ENCODE data around the gene XYLT2.
"Not testable (repeated sequence)": the region's sequence is repeated elsewhere in the genome, so short reads cannot be mapped to it uniquely, and the experiment has no call there.

Gene XYLT2

DNA sequence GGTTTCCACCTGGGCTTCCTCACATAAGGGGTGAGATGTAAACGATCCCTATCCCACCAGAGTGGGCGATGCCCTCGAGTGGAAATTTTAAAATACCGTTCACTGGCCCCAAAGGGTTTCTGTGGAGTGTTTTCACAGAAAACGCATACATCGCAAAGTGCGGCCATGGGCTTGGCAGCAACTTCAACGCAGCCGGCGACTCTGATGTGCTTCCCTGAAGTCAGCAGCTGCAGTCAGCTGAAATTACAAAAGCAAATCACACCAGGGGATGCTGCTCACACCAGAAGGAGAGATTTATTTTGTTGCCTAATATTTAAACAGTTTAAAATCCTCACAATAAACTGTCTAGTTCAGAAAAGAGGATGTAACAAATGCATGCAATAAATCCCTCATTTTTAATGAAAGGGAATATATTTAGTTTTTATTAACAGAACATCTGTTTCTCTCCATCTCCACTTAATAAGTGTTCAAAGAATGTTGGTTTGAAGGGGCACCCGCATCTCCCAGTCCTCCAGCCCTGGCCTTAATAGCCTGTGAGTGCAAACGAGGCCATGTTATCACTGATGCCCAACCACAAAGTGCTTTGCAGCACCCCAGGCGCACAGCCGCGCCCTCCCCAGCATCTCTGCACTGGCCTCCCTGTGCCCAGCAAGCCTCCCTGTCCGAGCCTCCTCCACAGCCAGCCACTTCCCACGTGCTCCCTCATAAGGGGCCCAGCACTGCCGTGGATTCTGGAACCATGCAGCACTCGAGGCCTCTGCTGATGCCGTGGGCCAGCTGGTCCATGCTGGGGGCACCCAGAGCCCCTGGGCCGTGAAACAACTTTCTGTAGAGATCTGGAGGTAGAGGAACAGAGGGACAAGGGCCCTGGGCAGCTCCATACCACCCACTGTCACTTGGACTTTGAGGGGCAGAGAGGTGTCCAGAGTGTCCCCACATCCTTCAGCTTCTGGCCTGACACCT lies 17.3 kb upstream of the XYLT2 start:
- peaks cover 5% of the 10 kb centered on the region for H3K4me1 ChIP-seq (ENCODE audit: insufficient read depth, low read length)
- H3K27me3 ChIP-seq (ENCODE audit: insufficient read depth, low read length): peaks cover 10% of the 10 kb centered on the region
- H2AFZ ChIP-seq (ENCODE audit: low read depth, low read length): no peak overlapping the region
- H3K36me3 ChIP-seq (ENCODE audit: insufficient read depth, low read length): no peaks in the 10 kb centered on the region
- no peaks in the 10 kb centered on the region for H3K9me3 ChIP-seq (ENCODE audit: low read length)
- H3K4me3 ChIP-seq (ENCODE audit: low read length): no peak overlapping the region

DNA sequence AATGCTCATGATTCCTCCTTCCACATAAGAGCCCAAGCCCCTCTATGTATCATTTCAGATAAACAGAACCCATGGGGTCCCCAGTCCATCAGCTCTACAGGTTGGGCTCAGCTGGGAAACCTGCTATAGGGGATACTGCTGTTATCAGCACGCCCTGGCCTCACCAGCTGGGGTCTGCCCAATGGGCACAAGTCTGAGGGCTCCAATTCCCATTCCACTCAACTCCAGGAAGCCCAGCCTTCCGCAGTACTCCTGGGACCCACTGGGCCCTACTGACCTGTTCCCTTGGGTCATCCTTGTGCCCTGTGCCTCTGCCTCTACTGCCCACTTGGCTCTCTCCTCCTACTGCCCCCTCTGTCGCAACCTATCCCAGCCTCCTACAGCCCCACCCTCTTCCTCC lies 16.2 kb upstream of the XYLT2 start:
- H2AFZ ChIP-seq (ENCODE audit: low read depth, low read length): no peak overlapping the region
- no peaks in the 10 kb centered on the region for H3K9me3 ChIP-seq (ENCODE audit: low read length)
- peaks cover 5% of the 10 kb centered on the region for H3K4me1 ChIP-seq (ENCODE audit: insufficient read depth, low read length)
- peaks cover 7% of the 10 kb centered on the region for H3K27me3 ChIP-seq (ENCODE audit: insufficient read depth, low read length)
- H3K4me3 ChIP-seq (ENCODE audit: low read length): no peak overlapping the region
- no peaks in the 10 kb centered on the region for H3K36me3 ChIP-seq (ENCODE audit: insufficient read depth, low read length)

DNA sequence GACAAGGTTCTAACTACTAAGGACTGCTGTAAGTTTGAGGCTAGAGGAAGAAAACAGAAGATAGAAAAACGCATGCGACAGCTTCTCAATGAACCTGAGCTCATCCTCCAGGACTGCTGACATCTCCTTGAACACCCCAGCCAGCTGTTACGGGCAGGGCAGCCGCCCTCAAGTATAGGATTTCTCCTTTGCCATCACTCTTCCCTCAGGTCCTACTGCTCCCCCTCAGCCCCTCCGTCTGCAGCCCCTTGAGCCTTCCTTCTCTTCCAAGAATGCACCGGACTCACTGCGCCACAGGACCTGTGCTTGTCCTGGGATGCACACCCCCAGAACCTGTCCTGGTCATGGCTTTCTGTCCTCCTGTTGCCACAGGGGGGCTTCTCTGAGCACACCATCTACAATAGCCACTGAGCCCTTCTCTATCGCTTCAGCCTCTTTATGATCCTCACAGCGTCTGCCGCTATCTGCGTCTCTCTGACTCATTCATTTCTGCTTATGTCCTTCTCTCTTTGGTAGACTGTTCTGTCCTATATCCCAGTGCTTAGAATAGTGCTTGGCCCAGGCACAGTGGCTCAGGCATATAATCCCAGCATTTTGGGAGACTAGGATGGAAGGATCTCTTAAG lies 15.7 kb upstream of the XYLT2 start:
- peaks cover 5% of the 10 kb centered on the region for H3K4me1 ChIP-seq (ENCODE audit: insufficient read depth, low read length)
- peaks cover 7% of the 10 kb centered on the region for H3K27me3 ChIP-seq (ENCODE audit: insufficient read depth, low read length)
- H3K36me3 ChIP-seq (ENCODE audit: insufficient read depth, low read length): no peaks in the 10 kb centered on the region
- H2AFZ ChIP-seq (ENCODE audit: low read depth, low read length): no peak overlapping the region
- no peak overlapping the region for H3K4me3 ChIP-seq (ENCODE audit: low read length)
- H3K9me3 ChIP-seq (ENCODE audit: low read length): no peaks in the 10 kb centered on the region

DNA sequence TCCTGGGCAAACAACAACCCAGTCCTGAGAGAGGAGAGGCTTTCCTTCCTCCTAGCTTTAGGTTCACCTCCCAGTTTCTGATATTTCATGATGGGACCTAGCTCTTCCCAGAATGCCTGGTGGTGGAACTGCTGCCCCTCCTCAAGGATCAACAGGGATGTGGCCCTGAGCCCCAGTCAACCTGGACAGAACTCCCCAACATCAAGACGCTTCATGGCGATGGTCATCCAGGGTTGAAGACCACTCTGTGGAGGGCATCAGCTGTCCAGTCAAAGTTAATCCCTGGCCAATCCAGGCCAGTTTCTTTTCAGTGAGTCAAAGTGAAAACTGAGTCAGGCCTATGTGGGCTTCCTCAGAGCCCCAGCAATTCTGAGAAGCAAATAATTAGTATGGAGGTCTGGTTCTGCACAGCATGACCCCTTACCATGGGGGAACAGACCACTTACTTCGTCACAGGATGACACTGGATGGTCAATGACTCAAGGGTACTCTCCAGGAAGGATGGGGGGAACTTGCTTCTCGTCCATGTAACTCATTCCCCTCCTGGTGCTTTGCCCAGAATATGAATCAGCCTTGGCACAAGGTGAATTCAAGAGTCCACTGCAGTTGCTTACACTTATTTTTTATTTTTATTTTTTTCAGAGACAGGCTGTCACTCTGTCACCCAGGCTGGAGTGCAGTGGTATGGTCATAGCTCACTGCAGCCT lies 14.7 kb upstream of the XYLT2 start:
- H3K36me3 ChIP-seq (ENCODE audit: insufficient read depth, low read length): no peaks in the 10 kb centered on the region
- H2AFZ ChIP-seq (ENCODE audit: low read depth, low read length): no peak overlapping the region
- H3K4me3 ChIP-seq (ENCODE audit: low read length): no peak overlapping the region
- peaks cover 5% of the 10 kb centered on the region for H3K4me1 ChIP-seq (ENCODE audit: insufficient read depth, low read length)
- peaks cover 7% of the 10 kb centered on the region for H3K27me3 ChIP-seq (ENCODE audit: insufficient read depth, low read length)
- no peaks in the 10 kb centered on the region for H3K9me3 ChIP-seq (ENCODE audit: low read length)

DNA sequence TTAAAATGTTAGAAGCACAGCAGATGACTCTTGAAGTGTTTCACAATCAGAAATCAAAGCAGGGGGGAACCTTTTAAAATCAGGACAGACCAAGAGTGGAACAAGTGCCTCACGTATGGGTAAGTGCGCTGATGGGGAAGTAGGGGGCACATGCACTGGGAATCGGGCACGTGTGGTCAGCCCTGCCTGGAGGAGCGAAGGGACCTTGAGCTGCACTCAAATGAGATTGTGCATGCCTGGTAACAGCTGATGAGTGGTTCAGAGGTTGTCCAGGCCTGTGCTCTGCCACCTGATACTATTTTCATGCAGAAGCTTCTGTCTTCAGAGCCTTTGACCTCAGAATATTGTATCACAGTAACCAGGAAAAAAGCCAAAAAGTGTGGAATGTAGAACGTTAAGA lies 13.7 kb upstream of the XYLT2 start:
- H3K4me1 ChIP-seq (ENCODE audit: insufficient read depth, low read length): peaks cover 5% of the 10 kb centered on the region
- no peak overlapping the region for H2AFZ ChIP-seq (ENCODE audit: low read depth, low read length)
- no peaks in the 10 kb centered on the region for H3K36me3 ChIP-seq (ENCODE audit: insufficient read depth, low read length)
- no peaks in the 10 kb centered on the region for H3K9me3 ChIP-seq (ENCODE audit: low read length)
- H3K27me3 ChIP-seq (ENCODE audit: insufficient read depth, low read length): peaks cover 7% of the 10 kb centered on the region
- no peak overlapping the region for H3K4me3 ChIP-seq (ENCODE audit: low read length)

DNA sequence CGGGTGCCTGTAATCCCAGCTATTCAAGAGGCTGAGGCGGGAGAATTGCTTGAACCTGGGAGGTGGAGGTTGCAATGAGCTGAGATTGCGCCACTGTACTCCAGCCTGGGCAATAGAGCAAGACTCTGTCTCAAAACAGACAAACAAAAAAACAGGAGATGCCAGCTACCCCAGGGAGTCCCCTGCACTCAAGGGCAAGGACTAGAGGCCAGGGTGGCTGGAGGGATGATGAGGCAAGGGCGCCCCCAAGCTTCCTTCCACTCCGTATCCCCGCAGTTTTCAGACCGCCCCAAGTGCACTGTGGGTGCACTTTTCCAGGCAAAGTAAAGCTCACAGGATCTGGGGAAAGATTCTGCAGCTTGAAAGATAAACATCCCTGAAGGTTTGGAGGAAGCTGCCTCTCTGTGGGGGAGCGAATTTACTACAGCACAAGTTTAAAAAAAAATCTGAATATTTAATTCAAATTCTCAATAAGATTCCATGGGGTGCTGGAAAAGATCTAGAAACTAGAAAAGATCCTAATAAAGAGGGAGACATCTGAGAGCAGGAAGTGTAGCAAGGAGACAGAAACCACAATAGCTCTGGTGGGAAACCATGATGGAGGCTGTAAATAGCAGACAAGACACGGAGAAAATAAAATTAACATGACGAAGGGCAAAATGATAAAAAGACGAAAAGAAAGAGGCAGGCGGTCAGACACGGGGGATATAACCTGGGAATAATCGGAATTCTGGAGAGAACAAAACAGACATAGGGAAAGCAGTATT lies 12.5 kb upstream of the XYLT2 start:
- not testable (repeated sequence) for H3K27me3 ChIP-seq (ENCODE audit: insufficient read depth, low read length); H3K4me3 ChIP-seq (ENCODE audit: low read length); H3K36me3 ChIP-seq (ENCODE audit: insufficient read depth, low read length); H3K4me1 ChIP-seq (ENCODE audit: insufficient read depth, low read length); H3K9me3 ChIP-seq (ENCODE audit: low read length)
- peak overlapping the region; percentile 42 for H2AFZ ChIP-seq (ENCODE audit: low read depth, low read length)

DNA sequence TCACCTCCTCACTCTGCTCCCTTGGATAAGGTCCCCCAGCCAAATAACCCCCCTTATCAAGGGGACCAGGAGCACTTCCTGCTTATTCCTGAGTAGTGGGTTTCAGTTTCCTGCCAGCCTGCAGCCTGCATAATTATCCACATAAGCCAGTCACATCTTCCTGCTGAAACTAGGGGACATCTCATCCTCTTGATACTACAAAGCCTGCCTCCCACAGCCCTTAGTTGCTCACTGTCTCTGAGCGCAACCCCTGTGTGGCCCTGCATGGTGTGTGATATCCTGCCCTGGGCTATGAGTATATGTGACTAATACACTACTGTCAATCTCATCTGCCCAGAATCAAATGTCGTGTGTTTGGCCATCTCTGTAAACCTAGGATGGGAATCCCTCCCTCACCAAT lies 8.0 kb upstream of the XYLT2 start:
- H3K4me1 ChIP-seq (ENCODE audit: insufficient read depth, low read length): peaks cover 2% of the 10 kb centered on the region
- H2AFZ ChIP-seq (ENCODE audit: low read depth, low read length): no peak overlapping the region
- no peaks in the 10 kb centered on the region for H3K36me3 ChIP-seq (ENCODE audit: insufficient read depth, low read length)
- no peaks in the 10 kb centered on the region for H3K9me3 ChIP-seq (ENCODE audit: low read length)
- H3K4me3 ChIP-seq (ENCODE audit: low read length): no peak overlapping the region
- H3K27me3 ChIP-seq (ENCODE audit: insufficient read depth, low read length): no peaks in the 10 kb centered on the region

DNA sequence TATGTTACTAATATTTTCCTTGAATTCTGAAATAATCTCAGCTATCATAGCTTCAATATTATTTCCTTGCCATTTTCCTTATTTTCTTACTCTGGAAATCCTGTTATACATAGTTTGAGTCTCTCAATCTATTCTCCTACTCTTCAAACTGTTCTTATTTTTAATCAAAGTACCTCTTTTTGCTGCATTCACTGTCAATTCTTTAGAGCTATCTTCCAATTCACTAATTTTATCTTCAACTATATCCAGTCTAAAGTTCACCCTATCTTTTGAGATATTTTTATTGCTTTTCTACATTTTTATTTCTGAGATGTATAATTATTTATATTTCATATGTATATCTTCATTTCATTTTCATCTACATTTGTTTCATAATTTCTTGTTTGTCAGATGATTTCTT lies 7.3 kb upstream of the XYLT2 start:
- H2AFZ ChIP-seq (ENCODE audit: low read depth, low read length): no peak overlapping the region
- no peak overlapping the region for H3K4me3 ChIP-seq (ENCODE audit: low read length)
- H3K9me3 ChIP-seq (ENCODE audit: low read length): no peaks in the 10 kb centered on the region
- H3K36me3 ChIP-seq (ENCODE audit: insufficient read depth, low read length): no peaks in the 10 kb centered on the region
- H3K27me3 ChIP-seq (ENCODE audit: insufficient read depth, low read length): no peaks in the 10 kb centered on the region
- no peaks in the 10 kb centered on the region for H3K4me1 ChIP-seq (ENCODE audit: insufficient read depth, low read length)

DNA sequence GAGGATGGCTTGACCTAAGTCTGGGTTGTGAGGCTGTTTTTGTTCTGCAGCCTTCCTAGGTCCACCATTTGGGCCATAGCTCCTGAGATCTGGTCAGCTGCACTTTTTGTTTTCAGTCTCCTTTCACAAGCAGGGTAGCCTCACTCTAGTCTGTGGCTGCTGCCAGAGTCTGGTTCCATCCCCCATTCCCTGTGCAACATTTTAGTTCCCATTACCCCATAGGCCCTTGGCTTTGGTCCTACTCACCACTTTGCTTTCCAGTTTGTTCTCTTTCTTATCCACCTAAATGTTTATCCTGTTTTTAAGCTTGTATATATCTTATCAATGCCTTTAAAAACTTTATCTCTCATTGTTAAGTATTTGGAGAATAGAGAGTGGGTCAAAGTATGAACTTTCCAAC lies 6.5 kb upstream of the XYLT2 start:
- Histone ChIP-seq H3K9me3 (ENCODE audit: low read length) (no peaks in the 10 kb centered on the region), H3K36me3 (ENCODE audit: insufficient read depth, low read length) (no peaks in the 10 kb centered on the region), H3K4me1 (ENCODE audit: insufficient read depth, low read length) (no peaks in the 10 kb centered on the region)

DNA sequence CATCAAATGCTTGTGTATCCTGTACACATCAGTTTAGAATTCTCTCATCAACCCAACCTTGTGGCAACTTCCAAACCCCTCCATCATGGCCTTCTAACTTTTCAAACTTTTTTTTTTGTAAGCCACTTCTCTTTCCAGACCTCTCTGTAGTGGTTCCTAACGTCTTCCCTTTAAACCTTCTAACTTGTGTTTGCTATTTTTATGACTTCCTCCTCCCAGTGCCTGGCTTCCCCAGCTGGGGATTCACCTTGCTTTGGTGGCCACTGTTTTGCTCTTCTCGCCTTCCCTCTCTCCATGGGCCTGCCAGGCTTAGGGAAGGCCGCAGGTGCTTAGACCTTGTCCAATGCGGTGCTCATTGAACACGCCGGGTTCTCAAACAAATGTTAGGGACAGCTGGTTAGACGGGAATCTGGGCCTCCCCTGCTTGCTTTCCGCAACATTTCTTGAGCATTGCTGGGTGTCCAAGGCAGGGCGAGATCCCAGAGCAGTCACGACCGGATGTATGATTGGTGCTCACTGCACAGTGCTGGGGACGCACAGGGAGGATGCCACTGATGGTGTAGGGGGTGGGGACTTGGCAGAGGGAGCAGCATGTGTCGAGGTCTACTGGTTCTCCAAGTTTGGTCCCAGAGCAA lies 1.1 kb upstream of the XYLT2 start:
- Histone ChIP-seq H3K27me3 (ENCODE audit: insufficient read depth, low read length) (peaks cover 7% of the 10 kb centered on the region), H2AFZ (ENCODE audit: low read depth, low read length) (no peak overlapping the region), H3K9me3 (ENCODE audit: low read length) (no peaks in the 10 kb centered on the region), H3K4me3 (ENCODE audit: low read length) (peak overlapping the region; percentile 67), H3K36me3 (ENCODE audit: insufficient read depth, low read length) (no peaks in the 10 kb centered on the region), H3K4me1 (ENCODE audit: insufficient read depth, low read length) (peaks cover 24% of the 10 kb centered on the region)

More for the DNA sequence above, 6.5 kb upstream of the XYLT2 start:
- Histone ChIP-seq H3K27me3 (ENCODE audit: insufficient read depth, low read length) (no peaks in the 10 kb centered on the region), H3K4me3 (ENCODE audit: low read length) (no peak overlapping the region), H2AFZ (ENCODE audit: low read depth, low read length) (no peak overlapping the region)

DNA sequence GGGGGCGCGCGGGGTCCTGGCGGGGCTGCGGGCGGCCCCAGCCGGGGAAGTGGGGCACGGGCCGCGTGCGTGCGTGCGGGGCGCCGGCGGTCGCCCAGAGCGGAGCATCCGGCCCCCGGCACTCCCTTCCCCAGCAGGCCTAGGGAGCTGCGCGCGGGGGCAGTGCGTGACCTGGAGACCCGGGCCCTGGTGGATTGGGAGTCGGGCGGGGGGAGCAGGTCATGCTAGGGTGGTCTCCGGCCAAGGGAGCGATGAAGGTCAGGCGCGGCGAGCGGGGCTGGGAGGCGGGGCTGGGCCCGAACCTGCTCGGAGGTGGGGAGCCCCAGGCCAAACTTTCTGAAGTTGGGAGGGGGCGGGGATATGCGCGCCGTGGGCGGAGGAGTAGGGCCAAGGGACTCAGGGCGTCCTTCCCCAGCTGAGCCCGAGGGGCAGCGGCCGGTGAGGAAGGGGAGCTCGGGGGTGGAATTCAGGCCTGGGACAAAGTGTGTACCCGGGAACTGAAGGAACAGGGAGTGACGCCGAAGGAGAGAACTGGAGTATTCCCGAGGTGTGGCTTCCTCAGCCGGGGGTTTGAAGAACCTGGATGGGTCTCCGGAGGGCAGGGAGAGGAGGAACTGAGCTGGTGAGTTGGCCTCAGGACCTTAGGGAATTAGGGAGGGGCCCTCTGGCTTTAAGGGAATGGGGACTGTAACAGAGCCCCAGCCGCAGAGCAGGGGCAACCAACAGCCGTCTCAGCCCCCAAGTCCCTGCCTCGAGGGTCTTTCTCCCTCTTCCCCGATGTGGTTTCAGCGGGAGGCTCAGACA lies 589 bp downstream of the XYLT2 start:
- H3K36me3 ChIP-seq (ENCODE audit: insufficient read depth, low read length): no peaks in the 10 kb centered on the region
- H3K4me1 ChIP-seq (ENCODE audit: insufficient read depth, low read length): peaks cover 24% of the 10 kb centered on the region
- H3K27me3 ChIP-seq (ENCODE audit: insufficient read depth, low read length): peaks cover 7% of the 10 kb centered on the region
- peak overlapping the region; percentile 92 for H3K4me3 ChIP-seq (ENCODE audit: low read length)
- no peak overlapping the region for H2AFZ ChIP-seq (ENCODE audit: low read depth, low read length)
- H3K9me3 ChIP-seq (ENCODE audit: low read length): no peaks in the 10 kb centered on the region

All from neuron (in vitro differentiated cells).